HG03521 (cell line): ENCODE data around the gene NUP188.

ENCODE experiments used
- ATAC-seq: cut with Tn5 transposase; IDR thresholded peaks from one replicate; pipeline ENCODE4 v1.9.1; 2021; ENCODE audit warnings: mild to moderate bottlenecking, moderate library complexity; ENCODE audit not compliant: unreplicated experiment

NUP188 gene

DNA sequence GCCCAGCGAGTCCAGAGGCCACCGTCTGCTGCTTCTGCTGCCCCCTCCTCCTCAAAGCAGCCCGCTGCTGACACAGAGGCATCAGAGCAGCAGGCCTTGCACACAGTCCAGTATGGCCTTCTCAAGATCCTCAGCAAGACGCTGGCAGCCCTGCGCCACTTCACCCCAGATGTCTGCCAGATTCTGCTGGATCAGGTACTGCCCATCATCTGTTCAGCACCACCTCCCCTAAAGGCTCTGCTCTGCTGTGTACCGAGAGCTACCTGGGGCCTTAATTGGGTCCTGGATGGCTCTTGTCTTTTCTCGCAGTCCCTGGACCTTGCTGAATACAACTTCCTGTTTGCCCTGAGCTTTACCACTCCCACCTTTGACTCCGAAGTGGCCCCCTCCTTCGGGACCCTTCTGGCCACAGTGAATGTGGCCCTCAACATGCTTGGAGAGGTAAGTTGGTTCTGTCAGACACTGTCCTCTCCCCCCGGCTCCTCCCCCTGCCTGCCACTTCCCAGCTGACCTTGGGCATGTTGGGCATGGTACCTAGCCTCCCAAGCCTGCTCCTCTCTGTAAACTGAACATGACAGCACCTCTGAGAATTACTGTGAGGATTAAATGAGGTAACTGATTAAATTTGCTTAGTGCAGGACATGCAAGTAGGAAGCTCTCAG, 58.0 kb downstream of the NUP188 start:
- no peak for ATAC-seq

- ATAC-seq: no peak
These were observed 59.0 kb downstream of the NUP188 start for GRCh38 chr9:129006328-129007034.

DNA sequence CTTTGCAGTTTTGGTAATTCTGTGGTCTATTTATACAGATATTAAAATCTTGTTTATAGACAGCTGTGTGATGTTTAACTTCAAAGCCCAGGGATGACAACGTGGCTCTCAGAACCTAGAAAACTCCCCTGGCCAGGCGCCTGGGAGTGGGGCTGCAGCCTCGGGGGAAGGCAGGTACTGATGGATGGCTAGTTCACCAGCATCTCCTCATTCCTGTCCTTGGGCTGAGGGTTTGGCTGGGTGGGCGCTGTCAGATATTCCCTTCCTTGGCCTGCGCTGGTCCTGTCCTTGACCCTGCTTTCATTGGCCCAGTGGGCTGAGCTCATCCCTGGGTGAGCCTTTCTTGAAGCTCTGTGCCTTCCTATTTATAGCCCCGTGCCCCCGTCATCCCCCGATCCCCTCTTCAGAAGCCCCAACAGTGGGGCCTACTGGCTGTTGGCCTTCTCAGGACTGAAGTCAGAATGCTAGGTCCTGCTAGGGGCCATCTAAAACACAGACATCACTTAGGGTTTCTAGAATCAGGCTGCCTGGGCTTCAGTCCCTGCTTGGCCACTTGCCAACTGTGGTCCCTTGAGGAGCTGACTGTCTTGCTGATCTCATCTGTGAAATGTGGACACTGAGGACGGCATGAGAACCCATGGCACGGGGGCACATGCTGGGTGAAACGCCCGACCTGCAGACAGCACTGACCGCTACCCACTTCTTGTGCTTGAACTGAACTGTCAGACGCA, 59.7 kb downstream of the NUP188 start:
- no peak for ATAC-seq

DNA sequence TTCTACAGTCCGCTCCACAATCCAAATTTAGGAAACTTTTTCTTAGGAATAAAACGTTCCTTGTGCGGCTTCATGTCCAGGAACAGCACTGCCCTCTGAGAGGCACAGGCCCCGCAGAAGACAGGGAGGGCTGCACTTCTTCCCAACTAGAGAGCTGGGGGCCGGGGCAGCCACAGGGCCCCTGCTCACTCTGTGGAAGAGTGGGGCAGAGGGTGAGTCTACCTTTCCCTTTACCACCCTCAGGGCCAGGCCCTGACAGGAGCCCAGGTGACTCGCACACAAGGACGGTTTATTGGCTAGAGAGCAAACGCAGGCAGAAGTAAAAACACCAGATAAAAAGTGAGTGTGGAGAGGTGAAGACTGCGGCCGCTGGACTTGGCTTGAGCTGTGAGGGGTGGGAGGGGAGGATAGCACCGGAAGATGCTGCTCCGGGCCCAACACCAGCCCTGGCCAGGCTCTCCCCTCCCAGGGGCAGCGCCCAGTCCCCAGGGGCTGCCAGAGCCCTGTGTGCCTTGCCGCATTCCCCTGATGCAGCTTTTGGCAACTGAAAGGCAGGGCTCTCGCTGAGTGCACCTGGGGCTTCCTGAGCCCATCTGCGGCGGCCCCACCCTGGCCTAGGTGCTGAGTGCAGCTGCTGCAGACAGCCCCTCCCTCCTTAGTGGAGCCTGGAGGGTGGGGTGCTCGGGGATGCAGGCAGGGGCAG, 60.4 kb downstream of the NUP188 start:
- ATAC-seq: no peak

DNA sequence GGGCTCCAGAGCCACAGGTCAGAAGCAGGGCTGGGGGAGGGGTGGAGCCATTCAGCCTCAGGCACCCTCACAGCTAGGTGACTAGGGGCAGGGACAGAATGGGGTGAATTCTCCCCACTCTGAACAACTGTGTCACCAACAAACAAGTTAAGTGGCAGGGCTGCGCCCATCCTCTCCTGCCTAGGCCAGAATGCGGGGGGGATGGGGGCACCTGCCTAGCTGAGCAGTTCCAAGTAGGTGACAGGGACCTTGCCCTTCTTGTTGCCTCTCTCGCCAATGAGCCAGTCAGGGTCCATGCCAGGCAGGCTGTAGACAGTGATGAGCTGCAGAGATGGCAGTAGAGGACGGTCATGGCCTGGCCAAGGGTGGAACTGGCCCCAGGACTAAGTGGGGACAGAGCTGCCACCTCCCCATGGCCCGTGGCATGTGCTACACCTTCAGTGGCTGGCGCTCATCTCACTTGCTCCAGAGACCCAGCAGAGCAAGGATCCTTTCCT, 61.0 kb downstream of the NUP188 start:
- no peak for ATAC-seq

DNA sequence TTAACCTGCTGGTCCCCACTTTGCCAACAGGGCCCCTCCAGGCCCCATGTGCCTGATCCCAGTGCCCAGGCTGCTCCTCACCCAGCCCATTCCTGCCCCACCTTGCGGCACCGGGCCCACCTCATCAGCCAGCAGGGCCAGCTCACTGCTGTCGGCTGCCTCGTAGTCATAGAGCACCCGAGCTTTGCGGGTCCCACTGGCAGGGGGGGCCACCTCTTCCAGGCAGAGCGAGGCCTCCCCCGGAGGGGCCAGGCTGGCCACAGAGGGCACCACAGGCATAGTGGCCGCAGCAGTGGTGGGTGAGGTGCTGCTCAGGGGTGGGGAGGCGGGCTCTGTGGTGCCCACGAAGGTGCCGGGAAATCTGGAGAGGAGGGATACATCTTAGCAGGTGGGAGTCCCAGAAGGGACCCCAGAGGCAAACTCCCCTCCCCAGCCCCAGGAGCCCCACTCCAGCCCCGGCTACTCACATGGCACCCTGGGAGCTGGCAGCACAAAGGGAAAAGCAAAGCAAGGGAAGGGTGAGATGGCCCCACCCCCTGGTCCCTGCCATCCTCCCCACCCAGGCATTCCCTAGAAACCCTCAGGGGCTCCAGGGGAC, 61.6 kb downstream of the NUP188 start:
- ATAC-seq: no peak

DNA sequence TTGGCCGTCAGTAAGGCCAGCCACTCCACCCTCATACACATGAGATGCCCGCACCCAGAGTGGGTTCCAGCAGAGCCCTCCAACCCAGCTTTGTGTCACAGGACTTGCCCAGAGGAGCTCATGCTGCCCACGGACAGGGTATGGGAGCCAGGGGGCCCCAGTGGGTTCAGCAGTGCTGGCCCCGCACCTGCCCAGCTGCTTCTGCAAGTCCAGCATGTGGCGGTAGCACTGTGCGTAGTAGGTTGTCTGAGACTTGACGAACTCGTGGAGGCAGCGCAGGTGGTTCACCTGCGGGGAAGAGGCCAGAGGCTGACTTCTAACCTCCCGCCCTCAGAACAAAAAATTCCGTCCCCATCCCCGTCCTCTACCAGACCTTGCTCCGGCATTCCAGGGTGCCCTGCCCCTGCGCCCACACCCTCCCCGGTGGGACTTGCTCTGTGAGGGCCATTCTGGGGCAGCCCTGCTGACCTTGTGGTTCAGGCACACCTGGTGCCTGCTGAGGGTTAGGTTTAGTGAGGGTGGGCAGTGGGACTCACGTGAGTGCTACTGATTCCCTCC, 62.2 kb downstream of the NUP188 start:
- no peak for ATAC-seq

GRCh38 chr9:129010267-129010975, 62.9 kb downstream of the NUP188 start:
- no peak for ATAC-seq

DNA sequence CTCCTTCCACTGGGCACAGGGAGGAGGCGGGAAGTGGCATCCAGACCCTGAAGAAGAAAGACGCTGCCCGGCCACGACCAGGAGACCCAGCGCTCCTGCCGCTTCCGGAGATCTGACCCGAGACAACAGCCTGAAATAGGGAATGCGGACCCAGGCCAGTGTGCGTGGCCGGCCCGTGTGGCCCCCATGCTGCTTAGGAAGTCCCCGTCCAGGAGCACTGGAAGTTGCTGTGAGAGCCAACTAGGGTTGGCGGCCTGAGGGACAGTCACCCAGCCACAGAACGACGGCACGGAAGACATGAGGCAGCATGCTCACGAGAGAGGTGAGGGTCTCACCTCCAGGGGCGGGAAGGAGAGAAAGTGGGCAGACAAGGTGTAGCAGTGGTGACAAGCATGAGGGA, 63.7 kb downstream of the NUP188 start:
- ATAC-seq: no peak

GRCh38 chr9:129011761-129012181, 64.3 kb downstream of the NUP188 start:
- no peak for ATAC-seq

DNA sequence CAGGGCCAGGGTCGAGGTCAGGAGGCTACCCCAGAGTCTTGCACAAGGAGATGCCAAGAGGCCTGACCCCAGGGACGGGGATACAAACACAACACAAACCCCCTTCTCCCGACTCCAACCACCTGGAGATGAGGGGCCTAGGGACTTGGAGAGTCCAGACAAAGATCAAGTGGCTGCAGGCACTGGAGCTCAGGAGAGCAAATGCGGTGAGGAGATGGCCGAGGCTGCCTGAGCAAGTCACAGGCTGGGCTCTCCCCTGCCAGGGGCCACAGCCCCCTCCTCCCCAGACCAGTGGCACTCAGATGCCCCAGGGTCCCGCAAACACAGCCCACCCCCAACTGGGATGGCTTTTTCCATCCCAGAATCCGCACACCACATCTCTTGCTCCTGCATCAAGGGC, 64.8 kb downstream of the NUP188 start:
- ATAC-seq: no peak

- no peak for ATAC-seq
These were observed 65.5 kb downstream of the NUP188 start for GRCh38 chr9:129012893-129013448.

- ATAC-seq: no peak
These were observed 66.2 kb downstream of the NUP188 start for GRCh38 chr9:129013674-129014073.

- no peak for ATAC-seq
These were observed 66.6 kb downstream of the NUP188 start for GRCh38 chr9:129014124-129014523.

- ATAC-seq: no peak
These were observed 67.1 kb downstream of the NUP188 start for GRCh38 chr9:129014608-129015007.

- peak; percentile 74 for ATAC-seq
These were observed 73.6 kb downstream of the NUP188 start for GRCh38 chr9:129021091-129021490.

- ATAC-seq: no peak
These were observed 74.5 kb downstream of the NUP188 start for GRCh38 chr9:129022037-129022436.

DNA sequence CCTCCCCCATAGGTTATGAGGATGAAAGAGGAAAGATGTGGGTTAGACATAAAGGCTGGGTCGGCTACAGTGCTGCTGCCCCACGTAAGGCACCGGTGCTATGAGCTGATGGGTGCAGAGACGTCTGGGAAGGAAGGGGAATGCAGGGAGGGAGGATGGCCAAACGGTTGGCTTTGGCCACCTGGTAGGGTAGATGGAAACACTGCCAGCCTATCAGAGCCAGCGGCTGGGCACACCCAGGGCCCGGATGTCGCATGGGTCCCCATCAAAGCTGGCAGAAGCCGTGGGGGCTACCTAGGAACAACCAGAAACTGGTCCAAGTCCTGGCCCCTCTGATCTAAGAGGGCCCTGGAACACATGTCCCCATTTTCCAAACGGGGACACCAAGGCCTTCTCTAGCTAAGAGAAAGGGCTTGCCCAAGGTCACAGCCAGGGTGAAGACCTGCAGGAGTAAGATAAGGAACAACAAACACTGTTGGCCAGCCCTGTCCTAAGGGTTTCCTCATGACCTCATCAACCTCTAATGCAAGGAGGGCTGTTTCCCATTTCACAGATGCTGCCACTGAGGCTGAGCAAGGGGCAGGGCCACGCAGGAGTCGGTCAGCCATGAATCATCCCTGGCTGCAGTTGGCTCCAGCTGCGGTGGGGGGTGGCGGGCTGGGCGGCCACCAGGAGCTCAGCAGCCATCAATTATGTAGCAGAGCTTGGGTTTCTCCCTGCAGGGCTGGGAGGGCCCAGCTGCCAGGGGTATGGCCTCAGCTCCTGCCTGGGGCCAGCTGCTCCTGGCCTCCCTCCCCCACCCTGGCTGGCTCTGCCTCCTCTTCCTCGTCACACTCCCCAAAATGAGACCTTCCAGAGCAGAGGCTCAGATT, 75.8 kb downstream of the NUP188 start:
- no peak for ATAC-seq

- no peak for ATAC-seq
These were observed 76.4 kb downstream of the NUP188 start for GRCh38 chr9:129023908-129024233.
